ENCODE results near the gene FSTL1. TPM values are rescaled to one million over a fixed set of nuclear protein-coding genes. Genes with fewer than 3 reads are reported as not detected.

The FSTL1 gene
- total RNA-seq, 1 experiment from 2014 or later = 20.7 TPM

- ChIA-PET RAD21 (ENCODE audit: low non-redundant PET in 1 of 2, low total read pairs in 2 of 2, uncharacterized antibody in 2 of 2, unreplicated experiment in 2 of 2) (no interaction called here), CTCF (interaction anchor here (1.1 kb wide), 1 partner anchor 18 kb away, joined by 3 read pairs; no protein-coding TSS in a partner anchor), POLR2A (no interaction called here)
- Histone ChIP-seq H3K36me3 (ENCODE audit: control insufficient read depth in 1 of 2, insufficient read depth in 2 of 2, low read length in 2 of 2) (no peaks in the 10 kb centered on the region; a peak in 1 of 4 replicates), H3K27ac (ENCODE audit: low read depth, low read length) (no peak overlapping the region), H3K9me2 (ENCODE audit: insufficient read depth) (no peaks in the 10 kb centered on the region), H3K4me2 (ENCODE audit: low read length) (no peak overlapping the region), H3K9ac (ENCODE audit: low read length) (no peak overlapping the region), H2AFZ (ENCODE audit: low read depth, low read length, poor library complexity, severe bottlenecking) (no peak overlapping the region), H3K4me3 (replicated peaks in 1 of 2; ENCODE audit: low read depth in 1 of 2, low read length in 2 of 2) (no peak overlapping the region), H3K9me3 (ENCODE audit: control insufficient read depth in 1 of 2, insufficient read depth in 1 of 2, low read depth in 1 of 2, low read length in 2 of 2) (no peaks in the 10 kb centered on the region), H4K20me1 (ENCODE audit: insufficient read depth) (no peaks in the 10 kb centered on the region), H3K27me3 (ENCODE audit: insufficient read depth, low read length) (no peaks in the 10 kb centered on the region), H3K79me2 (ENCODE audit: insufficient read depth, low read length) (no peaks in the 10 kb centered on the region), H3K4me1 (ENCODE audit: control insufficient read depth in 1 of 2, insufficient read depth in 2 of 2, low read length in 2 of 2) (no peaks in the 10 kb centered on the region)
- no TSS peak for BruUV-seq (replicated peaks)
- DNase-seq (ENCODE audit: low read depth, low spot score) (no peak), ATAC-seq (no peak)
- intact Hi-C loops (cut with micrococcal nuclease) = no loop called here
- TF ChIP-seq ELF1 (IDR thresholded peaks at IDR 0.05; ENCODE audit: borderline replicate concordance, low read depth) (no peak), SIN3A (IDR thresholded peaks at IDR 0.05; ENCODE audit: low read depth) (no peak), FOSL1 (IDR thresholded peaks at IDR 0.05; ENCODE audit: low read depth) (no peak), TCF7L2 (IDR thresholded peaks at IDR 0.05; ENCODE audit: borderline replicate concordance, extremely low read depth, insufficient read depth, insufficient read length) (no peak)
Observed at GRCh38 chr3:120399372-120399771, 51.4 kb downstream of the FSTL1 start.

- CTCF ChIA-PET = interaction anchor here (1.5 kb wide), 1 partner anchor 21 kb away, joined by 5 read pairs; no protein-coding TSS in a partner anchor
- RAD21 ChIA-PET (ENCODE audit: low non-redundant PET in 1 of 2, low total read pairs in 2 of 2, uncharacterized antibody in 2 of 2, unreplicated experiment in 2 of 2) = no interaction called here
Observed at GRCh38 chr3:120396469-120396868, 54.3 kb downstream of the FSTL1 start.

More at GRCh38 chr3:120396469-120396868, 54.3 kb downstream of the FSTL1 start:
- intact Hi-C loops (cut with micrococcal nuclease) = no loop called here
- BruUV-seq (replicated peaks) = no TSS peak
- Histone ChIP-seq H3K27me3 (ENCODE audit: insufficient read depth, low read length) (no peaks in the 10 kb centered on the region), H3K36me3 (ENCODE audit: control insufficient read depth in 1 of 2, insufficient read depth in 2 of 2, low read length in 2 of 2) (no peaks in the 10 kb centered on the region), H3K9me3 (ENCODE audit: control insufficient read depth in 1 of 2, insufficient read depth in 1 of 2, low read depth in 1 of 2, low read length in 2 of 2) (no peaks in the 10 kb centered on the region), H2AFZ (ENCODE audit: low read depth, low read length, poor library complexity, severe bottlenecking) (no peak overlapping the region), H3K27ac (ENCODE audit: low read depth, low read length) (no peak overlapping the region), H4K20me1 (ENCODE audit: insufficient read depth) (no peaks in the 10 kb centered on the region), H3K9ac (ENCODE audit: low read length) (no peak overlapping the region), H3K4me1 (ENCODE audit: control insufficient read depth in 1 of 2, insufficient read depth in 2 of 2, low read length in 2 of 2) (no peaks in the 10 kb centered on the region), H3K4me2 (ENCODE audit: low read length) (no peak overlapping the region), H3K4me3 (replicated peaks in 1 of 2; ENCODE audit: low read depth in 1 of 2, low read length in 2 of 2) (no peak overlapping the region), H3K9me2 (ENCODE audit: insufficient read depth) (no peaks in the 10 kb centered on the region), H3K79me2 (ENCODE audit: insufficient read depth, low read length) (no peaks in the 10 kb centered on the region)
- TF ChIP-seq RAD21 (IDR thresholded peaks at IDR 0.05; ENCODE audit: low read depth) (no peak), EGR1 (IDR thresholded peaks at IDR 0.05; ENCODE audit: low read depth) (no peak), CEBPB (IDR thresholded peaks at IDR 0.05; ENCODE audit: low read depth) (no peak), JUND (IDR thresholded peaks at IDR 0.05) (no peak), ZNF274 (IDR thresholded peaks at IDR 0.05; ENCODE audit: low read depth, low read length) (no peak), EZH2phosphoT487 (IDR thresholded peaks at IDR 0.05; ENCODE audit: borderline replicate concordance) (no peak)
- DNase-seq (ENCODE audit: low read depth, low spot score) (no peak), ATAC-seq (no peak)
- POLR2A ChIA-PET = no interaction called here

All from HCT116 (cell line).